A549 (cell line): ENCODE measurements around the gene TNIP2.

Experiments used
- EP300 ChIP-seq, 2 experiments: fragments of >200 bp; sonication (Bioruptor Twin); formaldehyde crosslinking; IDR thresholded peaks; 2 replicates in 1 of 2; 3 replicates in 1 of 2; pipeline ENCODE4 v1.6.1; 2016 to 2017
- POLR2A ChIP-seq: IDR thresholded peaks from 2 replicates; pipeline ENCODE4 v1.6.1; 2012; ENCODE audit warnings: mild to moderate bottlenecking, low read length
- POLR2AphosphoS2 ChIP-seq: conservative IDR thresholded peaks from 2 replicates; pipeline ENCODE4 v1.6.1; 2012; ENCODE audit warnings: low read length, improper control_type of control experiment, inconsistent platforms
- TF ChIP-seq, protein P1 (sequence below): fragments of >200 bp; sonication (Bioruptor Twin); formaldehyde crosslinking; IDR thresholded peaks from 3 replicates; pipeline ENCODE4 v1.5.1; 2016
- TF ChIP-seq, protein P2 (sequence below): fragments of 450-650 bp; IDR thresholded peaks from 2 replicates; pipeline ENCODE4 v1.6.1; 2014; ENCODE audit warnings: antibody characterized with exemption

DNA sequence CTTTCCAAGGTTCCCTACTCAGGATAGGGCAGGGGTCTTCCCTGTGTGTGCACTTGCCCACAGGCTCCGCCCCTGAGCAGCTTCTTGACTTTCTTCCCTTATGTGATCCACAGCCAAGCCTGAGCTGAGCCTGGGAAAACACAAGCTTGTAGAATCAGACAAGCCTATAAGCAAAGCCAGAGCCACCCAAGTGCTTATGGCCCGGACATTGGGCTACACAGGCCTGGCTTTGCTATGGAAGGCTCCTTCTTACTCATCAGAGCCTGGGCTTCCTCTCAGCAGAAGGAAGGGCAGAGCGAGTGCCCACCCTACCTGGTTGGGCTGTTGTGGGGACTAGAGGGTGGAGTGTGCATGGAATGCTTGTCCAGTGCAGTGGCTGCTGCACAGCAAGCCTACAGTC is 1.3 kb upstream of the TNIP2 start:
- TF ChIP-seq POLR2A (no peak), POLR2AphosphoS2 (no peak), EP300 (IDR thresholded peaks at IDR 0.05) (no peak)
- TF ChIP-seq, protein P1, sequence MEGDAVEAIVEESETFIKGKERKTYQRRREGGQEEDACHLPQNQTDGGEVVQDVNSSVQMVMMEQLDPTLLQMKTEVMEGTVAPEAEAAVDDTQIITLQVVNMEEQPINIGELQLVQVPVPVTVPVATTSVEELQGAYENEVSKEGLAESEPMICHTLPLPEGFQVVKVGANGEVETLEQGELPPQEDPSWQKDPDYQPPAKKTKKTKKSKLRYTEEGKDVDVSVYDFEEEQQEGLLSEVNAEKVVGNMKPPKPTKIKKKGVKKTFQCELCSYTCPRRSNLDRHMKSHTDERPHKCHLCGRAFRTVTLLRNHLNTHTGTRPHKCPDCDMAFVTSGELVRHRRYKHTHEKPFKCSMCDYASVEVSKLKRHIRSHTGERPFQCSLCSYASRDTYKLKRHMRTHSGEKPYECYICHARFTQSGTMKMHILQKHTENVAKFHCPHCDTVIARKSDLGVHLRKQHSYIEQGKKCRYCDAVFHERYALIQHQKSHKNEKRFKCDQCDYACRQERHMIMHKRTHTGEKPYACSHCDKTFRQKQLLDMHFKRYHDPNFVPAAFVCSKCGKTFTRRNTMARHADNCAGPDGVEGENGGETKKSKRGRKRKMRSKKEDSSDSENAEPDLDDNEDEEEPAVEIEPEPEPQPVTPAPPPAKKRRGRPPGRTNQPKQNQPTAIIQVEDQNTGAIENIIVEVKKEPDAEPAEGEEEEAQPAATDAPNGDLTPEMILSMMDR: no peak
- TF ChIP-seq, protein P2, sequence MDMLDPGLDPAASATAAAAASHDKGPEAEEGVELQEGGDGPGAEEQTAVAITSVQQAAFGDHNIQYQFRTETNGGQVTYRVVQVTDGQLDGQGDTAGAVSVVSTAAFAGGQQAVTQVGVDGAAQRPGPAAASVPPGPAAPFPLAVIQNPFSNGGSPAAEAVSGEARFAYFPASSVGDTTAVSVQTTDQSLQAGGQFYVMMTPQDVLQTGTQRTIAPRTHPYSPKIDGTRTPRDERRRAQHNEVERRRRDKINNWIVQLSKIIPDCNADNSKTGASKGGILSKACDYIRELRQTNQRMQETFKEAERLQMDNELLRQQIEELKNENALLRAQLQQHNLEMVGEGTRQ: no peak
